ENCODE results near the gene LGR4.

LGR4 gene

DNA sequence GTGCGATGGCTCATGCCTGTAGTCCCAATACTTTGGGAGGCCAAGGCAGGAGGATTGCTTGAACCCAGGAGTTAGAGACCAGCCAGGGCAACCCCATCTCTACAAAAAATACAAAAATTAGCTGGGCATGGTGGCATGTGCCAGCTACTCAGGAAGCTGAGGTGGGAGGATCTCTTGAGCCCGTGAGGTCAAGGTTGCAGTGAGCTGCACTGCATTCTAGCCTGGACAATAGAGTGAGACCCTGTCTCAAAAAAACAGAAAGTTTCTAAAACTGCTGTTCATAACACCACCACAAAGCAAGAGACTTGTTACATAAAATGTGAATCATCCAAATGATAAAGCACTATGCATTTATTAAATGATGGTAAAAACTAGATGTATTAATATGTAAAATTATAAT is 69.4 kb downstream of the LGR4 start:
- DNase-seq (ENCODE audit: low read depth): no peak
- TF ChIP-seq, protein P1, sequence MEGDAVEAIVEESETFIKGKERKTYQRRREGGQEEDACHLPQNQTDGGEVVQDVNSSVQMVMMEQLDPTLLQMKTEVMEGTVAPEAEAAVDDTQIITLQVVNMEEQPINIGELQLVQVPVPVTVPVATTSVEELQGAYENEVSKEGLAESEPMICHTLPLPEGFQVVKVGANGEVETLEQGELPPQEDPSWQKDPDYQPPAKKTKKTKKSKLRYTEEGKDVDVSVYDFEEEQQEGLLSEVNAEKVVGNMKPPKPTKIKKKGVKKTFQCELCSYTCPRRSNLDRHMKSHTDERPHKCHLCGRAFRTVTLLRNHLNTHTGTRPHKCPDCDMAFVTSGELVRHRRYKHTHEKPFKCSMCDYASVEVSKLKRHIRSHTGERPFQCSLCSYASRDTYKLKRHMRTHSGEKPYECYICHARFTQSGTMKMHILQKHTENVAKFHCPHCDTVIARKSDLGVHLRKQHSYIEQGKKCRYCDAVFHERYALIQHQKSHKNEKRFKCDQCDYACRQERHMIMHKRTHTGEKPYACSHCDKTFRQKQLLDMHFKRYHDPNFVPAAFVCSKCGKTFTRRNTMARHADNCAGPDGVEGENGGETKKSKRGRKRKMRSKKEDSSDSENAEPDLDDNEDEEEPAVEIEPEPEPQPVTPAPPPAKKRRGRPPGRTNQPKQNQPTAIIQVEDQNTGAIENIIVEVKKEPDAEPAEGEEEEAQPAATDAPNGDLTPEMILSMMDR (IDR thresholded peaks at IDR 0.05; ENCODE audit: low read depth, low read length, missing control alignments): no peak

DNA sequence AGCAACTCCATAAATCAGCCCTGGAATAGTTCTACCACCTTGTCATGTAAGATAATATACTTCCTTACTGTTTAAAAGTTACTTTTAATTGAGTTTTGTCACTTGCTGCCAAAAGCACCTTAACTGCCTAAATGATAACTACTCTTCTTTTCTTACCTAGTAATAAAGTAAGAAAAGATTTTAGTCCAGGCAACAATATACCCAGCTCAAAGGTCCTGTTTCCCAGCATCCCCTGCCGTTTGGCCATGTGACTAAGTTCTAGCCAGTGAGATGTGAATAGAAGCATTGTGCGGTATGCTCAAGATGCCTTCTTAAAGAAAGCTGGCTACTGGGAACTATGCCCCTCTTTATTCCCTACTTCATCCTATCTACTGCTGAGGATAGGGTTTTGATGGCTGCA is 70.1 kb downstream of the LGR4 start:
- DNase-seq (ENCODE audit: low read depth): no peak
- no peak overlapping the region for H3K4me3 ChIP-seq (ENCODE audit: low read depth, low read length)

More for the DNA sequence above, 69.4 kb downstream of the LGR4 start:
- H3K4me3 ChIP-seq (ENCODE audit: low read depth, low read length): no peak overlapping the region

DNA sequence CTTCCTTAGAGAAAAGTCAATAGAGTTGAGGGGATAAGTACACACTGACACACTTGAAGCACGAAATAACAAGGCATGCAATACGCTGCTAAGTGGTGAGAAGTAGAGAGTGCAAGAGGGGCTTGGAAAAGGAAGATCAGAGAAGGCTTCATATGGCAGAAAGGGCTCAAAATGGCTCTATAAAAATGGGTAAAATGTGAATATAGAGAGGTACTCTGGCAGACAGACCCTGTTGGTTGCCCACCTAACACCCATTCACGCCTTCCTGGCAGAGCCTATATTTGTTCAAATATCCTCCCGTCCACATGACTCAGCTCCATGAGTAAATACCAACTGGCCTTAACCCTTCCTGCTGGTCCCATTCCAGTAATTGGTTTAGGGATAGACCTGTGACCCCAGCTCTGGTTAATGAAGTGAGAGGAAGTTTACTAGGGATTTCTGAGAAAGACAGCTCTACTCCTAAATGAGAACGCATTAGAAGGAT is 70.7 kb downstream of the LGR4 start:
- TF ChIP-seq, protein P1 (IDR thresholded peaks at IDR 0.05; ENCODE audit: low read depth, low read length, missing control alignments): no peak
- no peak overlapping the region for H3K4me3 ChIP-seq (ENCODE audit: low read depth, low read length)
- DNase-seq (ENCODE audit: low read depth): no peak

More for the DNA sequence above, 70.1 kb downstream of the LGR4 start:
- TF ChIP-seq, protein P1 (IDR thresholded peaks at IDR 0.05; ENCODE audit: low read depth, low read length, missing control alignments): no peak

DNA sequence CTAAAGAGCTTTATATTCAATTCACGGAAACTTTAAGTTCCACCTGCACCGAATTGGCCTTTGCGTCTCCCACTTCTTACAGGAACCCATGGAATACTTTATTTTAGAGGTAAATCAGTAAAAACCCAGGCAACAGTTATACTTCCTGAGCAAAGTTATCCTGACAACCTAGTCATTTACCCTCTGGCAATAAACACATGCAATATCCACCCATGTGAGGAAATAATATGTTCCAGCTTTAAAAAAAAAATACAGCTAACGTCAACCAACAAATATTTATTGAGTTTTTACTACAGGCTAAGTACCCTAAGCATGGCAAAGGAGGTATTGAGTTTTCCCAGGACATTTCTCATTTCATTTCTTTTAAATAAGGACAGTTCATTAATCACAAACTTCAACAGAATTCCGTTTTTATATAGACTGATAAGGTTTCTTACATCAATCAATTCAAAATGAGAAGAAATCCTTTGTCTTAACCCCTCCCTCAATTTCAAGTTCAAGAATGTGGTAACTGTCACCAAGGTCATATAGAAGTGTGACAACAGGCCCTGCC is 71.2 kb downstream of the LGR4 start:
- no peak overlapping the region for H3K4me3 ChIP-seq (ENCODE audit: low read depth, low read length)
- no peak for DNase-seq (ENCODE audit: low read depth)
- TF ChIP-seq, protein P1 (IDR thresholded peaks at IDR 0.05; ENCODE audit: low read depth, low read length, missing control alignments): no peak

DNA sequence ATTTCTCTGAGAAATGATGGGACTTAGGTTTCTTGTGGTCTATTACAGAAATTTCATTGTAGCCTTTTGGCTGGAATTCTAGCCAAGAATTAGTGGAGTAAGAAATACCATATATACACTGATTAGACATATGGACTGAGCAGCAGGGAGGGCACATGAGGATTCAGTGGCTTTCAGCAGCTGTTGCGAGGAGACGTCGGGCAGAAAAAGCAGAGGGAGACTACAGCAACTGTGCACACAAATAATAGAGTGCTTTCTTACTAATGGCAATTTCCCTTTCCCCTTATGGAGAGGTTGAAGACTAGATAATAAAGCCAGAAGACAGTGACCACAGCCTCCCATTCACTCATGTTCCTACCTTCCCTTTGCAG is 74.2 kb downstream of the LGR4 start:
- TF ChIP-seq, protein P1 (IDR thresholded peaks at IDR 0.05; ENCODE audit: low read depth, low read length, missing control alignments): no peak
- DNase-seq (ENCODE audit: low read depth): no peak
- no peak overlapping the region for H3K4me3 ChIP-seq (ENCODE audit: low read depth, low read length)

DNA sequence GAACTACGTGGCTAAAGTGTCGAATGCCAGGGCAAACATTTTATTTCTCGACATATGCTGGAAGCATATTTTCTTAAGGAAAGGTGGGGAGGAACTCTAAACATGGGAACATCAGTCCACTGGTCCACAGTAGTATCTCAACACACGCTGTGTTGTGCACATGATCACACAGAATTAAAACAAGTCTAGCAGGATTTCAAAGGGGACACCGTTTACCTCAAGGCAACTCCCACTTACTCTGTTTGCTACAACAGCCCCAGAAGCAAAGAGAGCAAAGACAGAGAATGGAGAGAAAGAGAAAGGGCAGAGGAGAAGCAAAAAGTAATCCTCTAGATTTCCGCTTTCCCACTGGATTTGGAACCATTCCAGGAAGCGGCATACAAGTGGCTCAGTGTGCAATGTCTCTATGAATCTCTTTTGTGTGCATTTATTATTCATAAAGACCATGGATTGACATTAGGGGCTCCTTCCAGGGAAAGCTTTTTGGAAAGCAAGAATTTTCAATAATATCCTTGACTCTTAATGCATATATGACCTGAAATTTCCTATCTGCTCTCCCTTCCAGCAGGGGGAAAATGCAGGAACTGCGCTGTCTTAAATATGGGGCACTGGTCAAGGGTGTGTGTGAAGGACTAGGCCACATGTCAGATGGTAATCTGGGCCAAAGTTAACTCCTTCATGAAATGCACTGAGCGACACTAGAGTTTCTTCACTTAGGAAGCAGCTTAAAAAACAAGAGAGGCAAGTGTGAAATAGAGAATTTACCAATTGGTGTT is 74.8 kb downstream of the LGR4 start:
- no peak overlapping the region for H3K4me3 ChIP-seq (ENCODE audit: low read depth, low read length)
- TF ChIP-seq, protein P1 (IDR thresholded peaks at IDR 0.05; ENCODE audit: low read depth, low read length, missing control alignments): no peak
- DNase-seq (ENCODE audit: low read depth): no peak
